ENCODE results near the gene GPSM1. TPM values are rescaled to one million over a fixed set of nuclear protein-coding genes. Genes with fewer than 3 reads are reported as not detected.

GPSM1 gene
- total RNA-seq, 4 donors from 2014 or later = 10.0 to 14.9 (median 13.0) TPM

GRCh38 chr9:136366826-136367225 is 39.5 kb downstream of the GPSM1 start:
- Histone ChIP-seq H3K4me1 (peaks cover 0 to 21% (median 9%) of the 10 kb centered on the region in 3 donors), H3K4me3 (no peak overlapping the region), H3K9me3 (no peaks in the 10 kb centered on the region), H3K36me3 (peaks cover 0 to 2% of the 10 kb centered on the region in 2 donors), H3K27me3 (peaks cover 30% of the 10 kb centered on the region), H3K27ac (no peak overlapping the region)
- ATAC-seq = no peak
- WGBS, 2 donors (ENCODE audit: low coverage in 1 of 2) = no CpG with 5 or more reads among the region's 9 CpGs
- TF ChIP-seq POLR2AphosphoS5 (IDR thresholded peaks at IDR 0.05) (no peak), EP300 (IDR thresholded peaks at IDR 0.05) (no peak), CTCF (IDR thresholded peaks at IDR 0.05) (no peak), POLR2A (IDR thresholded peaks at IDR 0.05) (no peak)

- Histone ChIP-seq H3K9me3 (no peaks in the 10 kb centered on the region), H3K27me3 (peaks cover 30% of the 10 kb centered on the region), H3K36me3 (no peaks in the 10 kb centered on the region), H3K4me1 (peaks cover 0 to 19% (median 6%) of the 10 kb centered on the region in 3 donors), H3K27ac (no peak overlapping the region), H3K4me3 (no peak overlapping the region)
- no peak for TF ChIP-seq POLR2A (IDR thresholded peaks at IDR 0.05)
- no peak for TF ChIP-seq POLR2AphosphoS5 (IDR thresholded peaks at IDR 0.05)
- no peak for TF ChIP-seq EP300 (IDR thresholded peaks at IDR 0.05)
- no peak for TF ChIP-seq CTCF (IDR thresholded peaks at IDR 0.05)
- ATAC-seq = no peak
- 47 to 78% methylated on average over 9 of the region's 45 CpGs for WGBS, 2 donors (ENCODE audit: low coverage in 1 of 2)
Measured at GRCh38 chr9:136367296-136368145, 40.2 kb downstream of the GPSM1 start.

- H3K4me3 ChIP-seq = no peak overlapping the region
- no peak for ATAC-seq
- H3K36me3 ChIP-seq = no peaks in the 10 kb centered on the region
- no peak for TF ChIP-seq POLR2AphosphoS5 (IDR thresholded peaks at IDR 0.05)
- TF ChIP-seq CTCF (IDR thresholded peaks at IDR 0.05) = no peak
- no peak for TF ChIP-seq EP300 (IDR thresholded peaks at IDR 0.05)
- TF ChIP-seq POLR2A (IDR thresholded peaks at IDR 0.05) = no peak
- H3K4me1 ChIP-seq = peaks cover 0 to 20% (median 6%) of the 10 kb centered on the region in 3 donors
- WGBS, 2 donors (ENCODE audit: low coverage in 1 of 2) = 80% methylated on average over 2 to 5 of the region's 18 CpGs
- H3K27me3 ChIP-seq = peaks cover 30% of the 10 kb centered on the region
- H3K27ac ChIP-seq = no peak overlapping the region
- no peaks in the 10 kb centered on the region for H3K9me3 ChIP-seq
Measured at GRCh38 chr9:136368190-136368589, 40.9 kb downstream of the GPSM1 start.

GRCh38 chr9:136370037-136370436 is 42.7 kb downstream of the GPSM1 start:
- WGBS, 2 donors (ENCODE audit: low coverage in 1 of 2) = no CpG with 5 or more reads among the region's 19 CpGs
- Histone ChIP-seq H3K4me1 (peaks cover 0 to 12% (median 0%) of the 10 kb centered on the region in 3 donors), H3K36me3 (no peaks in the 10 kb centered on the region), H3K27me3 (peaks cover 20% of the 10 kb centered on the region), H3K27ac (no peak overlapping the region), H3K4me3 (no peak overlapping the region), H3K9me3 (no peaks in the 10 kb centered on the region)
- ATAC-seq = no peak
- TF ChIP-seq EP300 (IDR thresholded peaks at IDR 0.05) (no peak), POLR2AphosphoS5 (IDR thresholded peaks at IDR 0.05) (no peak), POLR2A (IDR thresholded peaks at IDR 0.05) (no peak), CTCF (IDR thresholded peaks at IDR 0.05) (no peak)
